Measurements from ENCODE around the gene CTNNA2. TPM values are rescaled to one million over a fixed set of nuclear protein-coding genes. Genes with fewer than 3 reads are reported as not detected.

The CTNNA2 gene
- total and polyA plus RNA-seq, 9 of the 15 experiments (the other 6 are each of a cell fraction or from before 2014, with no cell fraction given) = 0.03 to 0.40 (median 0.15) TPM

DNA sequence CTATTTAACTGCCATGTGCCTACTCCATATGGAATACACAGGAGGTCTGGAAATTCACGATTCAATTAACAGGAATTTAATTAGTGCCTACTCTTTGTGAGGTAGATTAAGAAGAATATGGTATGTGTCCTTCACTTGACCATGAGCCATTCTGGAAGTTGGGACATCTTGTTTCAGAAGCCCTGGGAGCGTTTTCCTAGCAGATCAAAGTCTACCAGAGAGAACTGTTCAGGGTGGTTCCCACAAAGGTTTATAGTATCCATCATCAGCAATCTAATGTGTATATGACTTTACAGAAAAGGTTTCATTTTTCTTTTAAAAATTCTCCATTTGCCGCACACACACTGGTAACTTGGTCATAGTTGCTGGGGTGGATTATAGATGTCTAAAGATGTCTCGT lies 632.6 kb downstream of the CTNNA2 start:
- H3K36me3 ChIP-seq (ENCODE audit: control insufficient read depth, insufficient read depth, low read length) = no peaks in the 10 kb centered on the region
- BruUV-seq (replicated peaks) = no TSS peak
- H3K4me2 ChIP-seq (ENCODE audit: insufficient read depth, low read length) = no peak overlapping the region
- no peaks in the 10 kb centered on the region for H3K27me3 ChIP-seq (ENCODE audit: control insufficient read depth in 2 of 2, insufficient read depth in 2 of 2, low read length in 2 of 2)
- no peak overlapping the region for H3K27ac ChIP-seq (ENCODE audit: extremely low read depth, low read depth, low read length)
- intact Hi-C loops (cut with micrococcal nuclease) (loop anchor here (5.0 kb wide), 1 partner anchor 73 kb away; no protein-coding TSS in a partner anchor), in situ Hi-C loops (cut with MboI) (no loop called here)
- H3K79me2 ChIP-seq (ENCODE audit: control insufficient read depth, insufficient read depth, low read length) = no peaks in the 10 kb centered on the region
- H4K20me1 ChIP-seq (replicated peaks; ENCODE audit: control insufficient read depth, insufficient read depth, low read length) = no peaks in the 10 kb centered on the region
- H3K9me1 ChIP-seq (ENCODE audit: control insufficient read depth, insufficient read depth, low read length) = no peaks in the 10 kb centered on the region
- CTCF ChIA-PET (ENCODE audit: low intra/inter-chr PET ratio) = no interaction called here
- no peak overlapping the region for H3K4me3 ChIP-seq
- POLR2A ChIA-PET = interaction anchor here (1.7 to 2.2 kb wide), 2 partner anchors 8 to 47 kb away, joined by 3 to 13 read pairs; no protein-coding TSS in a partner anchor
- H2AFZ ChIP-seq (ENCODE audit: low read depth, low read length) = peak overlapping the region; percentile 62
- FAIRE-seq (no peak), ATAC-seq (no peak), DNase-seq (ENCODE audit: extremely low read depth in 1 of 4, low spot score in 3 of 4) (no peak)
- H3K9me3 ChIP-seq (replicated peaks; ENCODE audit: control insufficient read depth, insufficient read depth, low read depth, low read length) = no peaks in the 10 kb centered on the region
- peaks cover 3 to 17% of the 10 kb centered on the region in 2 experiments; a peak in 2 of 5 replicates for H3K4me1 ChIP-seq (replicated peaks in 1 of 2; ENCODE audit: control insufficient read depth in 2 of 2, insufficient read depth in 2 of 2, low read length in 2 of 2)
- H3K9ac ChIP-seq (ENCODE audit: insufficient read depth in 1 of 2, low read depth in 2 of 2, low read length in 2 of 2) = no peak overlapping the region
- WGBS (ENCODE audit: insufficient coverage, low coverage, missing lambda C conversion rate) = 48% methylated on average over 4 of the region's 4 CpGs
- no peak for TF ChIP-seq ZNF609 (CRISPR knock-in tag; IDR thresholded peaks at IDR 0.05; ENCODE audit: borderline replicate concordance)
- TF ChIP-seq, protein P1, sequence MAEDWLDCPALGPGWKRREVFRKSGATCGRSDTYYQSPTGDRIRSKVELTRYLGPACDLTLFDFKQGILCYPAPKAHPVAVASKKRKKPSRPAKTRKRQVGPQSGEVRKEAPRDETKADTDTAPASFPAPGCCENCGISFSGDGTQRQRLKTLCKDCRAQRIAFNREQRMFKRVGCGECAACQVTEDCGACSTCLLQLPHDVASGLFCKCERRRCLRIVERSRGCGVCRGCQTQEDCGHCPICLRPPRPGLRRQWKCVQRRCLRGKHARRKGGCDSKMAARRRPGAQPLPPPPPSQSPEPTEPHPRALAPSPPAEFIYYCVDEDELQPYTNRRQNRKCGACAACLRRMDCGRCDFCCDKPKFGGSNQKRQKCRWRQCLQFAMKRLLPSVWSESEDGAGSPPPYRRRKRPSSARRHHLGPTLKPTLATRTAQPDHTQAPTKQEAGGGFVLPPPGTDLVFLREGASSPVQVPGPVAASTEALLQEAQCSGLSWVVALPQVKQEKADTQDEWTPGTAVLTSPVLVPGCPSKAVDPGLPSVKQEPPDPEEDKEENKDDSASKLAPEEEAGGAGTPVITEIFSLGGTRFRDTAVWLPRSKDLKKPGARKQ (CRISPR knock-in tag; IDR thresholded peaks at IDR 0.05) = no peak
- TF ChIP-seq MIER1 (IDR thresholded peaks at IDR 0.05; ENCODE audit: low read depth) = no peak
- TF ChIP-seq RUNX1 (IDR thresholded peaks at IDR 0.05; ENCODE audit: low read depth) = no peak
- TF ChIP-seq E2F3 (CRISPR knock-in tag; IDR thresholded peaks at IDR 0.05) = no peak
- TF ChIP-seq DACH1 (IDR thresholded peaks at IDR 0.05; ENCODE audit: partially characterized antibody) = no peak
- TF ChIP-seq ZNF316 (IDR thresholded peaks at IDR 0.05) = no peak
- no peak for TF ChIP-seq TBL1XR1 (IDR thresholded peaks at IDR 0.05; ENCODE audit: low read length in 2 of 2)
- TF ChIP-seq MTF1 (CRISPR knock-in tag; IDR thresholded peaks at IDR 0.05; ENCODE audit: borderline replicate concordance) = no peak
- no peak for TF ChIP-seq SOX6 (IDR thresholded peaks at IDR 0.05)

All from K562 (cell line).